H9 (cell line): ENCODE measurements around the gene KLK13. TPM values are rescaled to one million over a fixed set of nuclear protein-coding genes. Genes with fewer than 3 reads are reported as not detected.

Experiments
- DNase-seq: peaks from one replicate; pipeline ENCODE4 v3.0.0-alpha.2; 2017
- H2AFZ ChIP-seq: one replicate; pipeline ENCODE4 v1.6.1; 2013; ENCODE audit warnings: mild to moderate bottlenecking, low read length, control low read depth, moderate library complexity
- H2AK5ac ChIP-seq: 2 replicates; pipeline ENCODE4 v1.6.1; 2013; ENCODE audit warnings: low read length, control low read depth, mixed read lengths; ENCODE audit not compliant: insufficient read length
- H2BK120ac ChIP-seq: one replicate; pipeline ENCODE4 v1.6.1; 2013; ENCODE audit warnings: low read depth, mild to moderate bottlenecking, low read length, control low read depth, inconsistent platforms; ENCODE audit not compliant: poor library complexity, severe bottlenecking
- H2BK12ac ChIP-seq: 2 replicates; pipeline ENCODE4 v1.6.1; 2013; ENCODE audit warnings: low read length, control low read depth, mixed read lengths, low read depth; ENCODE audit not compliant: insufficient read length
- H2BK15ac ChIP-seq: 2 replicates; pipeline ENCODE4 v1.6.1; 2013; ENCODE audit warnings: low read depth, low read length, control low read depth
- H2BK20ac ChIP-seq: one replicate; pipeline ENCODE4 v1.6.1; 2013; ENCODE audit warnings: low read depth, mild to moderate bottlenecking, low read length, control low read depth, inconsistent platforms; ENCODE audit not compliant: poor library complexity, severe bottlenecking
- H2BK5ac ChIP-seq: 2 replicates; pipeline ENCODE4 v1.6.1; 2013; ENCODE audit warnings: low read length, control low read depth, mixed read lengths; ENCODE audit not compliant: insufficient read length
- H3K14ac ChIP-seq: 2 replicates; pipeline ENCODE4 v1.6.1; 2013; ENCODE audit warnings: low read length, control low read depth; ENCODE audit not compliant: insufficient read depth
- H3K18ac ChIP-seq: 2 replicates; pipeline ENCODE4 v1.6.1; 2013; ENCODE audit warnings: low read depth, mild to moderate bottlenecking, mixed read lengths, low read length, control low read depth; ENCODE audit not compliant: insufficient read length
- H3K23ac ChIP-seq: 2 replicates; pipeline ENCODE4 v1.6.1; 2013; ENCODE audit warnings: low read length, control low read depth, mixed read lengths, low read depth; ENCODE audit not compliant: insufficient read length
- H3K23me2 ChIP-seq: 2 replicates; pipeline ENCODE4 v1.6.1; 2013; ENCODE audit warnings: low read depth, mild to moderate bottlenecking, mixed read lengths, low read length, control low read depth; ENCODE audit not compliant: insufficient read length, poor library complexity, severe bottlenecking
- H3K27ac ChIP-seq: 2 replicates; pipeline ENCODE4 v1.5.1; 2013; ENCODE audit warnings: low read length, control low read depth, mixed read lengths, low read depth; ENCODE audit not compliant: insufficient read length
- H3K27me3 ChIP-seq: 2 replicates; pipeline ENCODE4 v1.6.1; 2013; ENCODE audit warnings: low read length, control low read depth, inconsistent platforms; ENCODE audit not compliant: insufficient read depth
- H3K4ac ChIP-seq: 2 replicates; pipeline ENCODE4 v1.6.1; 2013; ENCODE audit warnings: low read depth, mild to moderate bottlenecking, control low read depth, inconsistent platforms, low read length, moderate library complexity
- H3K4me1 ChIP-seq: 2 replicates; pipeline ENCODE4 v1.6.1; 2013; ENCODE audit warnings: low read length, control low read depth, inconsistent platforms; ENCODE audit not compliant: insufficient read depth
- H3K4me2 ChIP-seq: 2 replicates; pipeline ENCODE4 v1.6.1; 2013; ENCODE audit warnings: low read length, control low read depth, mixed read lengths; ENCODE audit not compliant: insufficient read length, insufficient read depth
- H3K56ac ChIP-seq: 2 replicates; pipeline ENCODE4 v1.6.1; 2013; ENCODE audit warnings: low read depth, mild to moderate bottlenecking, mixed read lengths, low read length, control low read depth; ENCODE audit not compliant: insufficient read length
- H3K79me1 ChIP-seq: 2 replicates; pipeline ENCODE4 v1.6.1; 2013; ENCODE audit warnings: low read depth, mild to moderate bottlenecking, moderate library complexity, low read length, control low read depth, inconsistent platforms; ENCODE audit not compliant: insufficient read depth, poor library complexity, severe bottlenecking
- H3K79me2 ChIP-seq: 2 replicates; pipeline ENCODE4 v1.6.1; 2013; ENCODE audit warnings: low read length, control low read depth, inconsistent platforms; ENCODE audit not compliant: insufficient read depth
- H3K9ac ChIP-seq: 2 replicates; pipeline ENCODE4 v1.6.1; 2013; ENCODE audit warnings: low read length, control low read depth, mixed read lengths; ENCODE audit not compliant: insufficient read length; ENCODE audit errors: extremely low read depth
- H3K9me3 ChIP-seq: one replicate; pipeline ENCODE4 v1.6.1; 2013; ENCODE audit warnings: low read depth, low read length, inconsistent platforms; ENCODE audit not compliant: control insufficient read depth
- H3T11ph ChIP-seq: one replicate; pipeline ENCODE4 v1.6.1; 2013; ENCODE audit warnings: mild to moderate bottlenecking, low read length, control low read depth, inconsistent platforms
- H4K20me1 ChIP-seq: one replicate; pipeline ENCODE4 v1.6.1; 2013; ENCODE audit not compliant: control insufficient read depth, insufficient read length, insufficient read depth
- H4K5ac ChIP-seq: 2 replicates; pipeline ENCODE4 v1.6.1; 2013; ENCODE audit warnings: low read depth, mild to moderate bottlenecking, mixed read lengths, low read length, control low read depth; ENCODE audit not compliant: insufficient read length
- H4K8ac ChIP-seq: replicated peaks from 2 replicates; pipeline ENCODE4 v1.6.1; 2013; ENCODE audit warnings: low read length, control low read depth, mixed read lengths, low read depth; ENCODE audit not compliant: insufficient read length
- H4K91ac ChIP-seq: 2 replicates; pipeline ENCODE4 v1.6.1; 2013; ENCODE audit warnings: low read depth, mild to moderate bottlenecking, moderate library complexity, mixed read lengths, low read length, control low read depth; ENCODE audit not compliant: insufficient read length
- H3K27ac Mint-ChIP-seq, 3 experiments: 2 replicates in 2 of 3; 3 replicates in 1 of 3; pipeline ENCODE4 v1.8.0; 2020 to 2021; ENCODE audit warnings: mixed read lengths in 3 of 3, mild to moderate bottlenecking in 1 of 3, moderate library complexity in 1 of 3
- H3K27me3 Mint-ChIP-seq: 2 replicates; pipeline ENCODE4 v1.8.0; 2021; ENCODE audit warnings: low read depth, mild to moderate bottlenecking, moderate library complexity, mixed read lengths
- H3K36me3 Mint-ChIP-seq, 3 experiments: 2 replicates in 2 of 3; 3 replicates in 1 of 3; pipeline ENCODE4 v1.8.0; 2020 to 2021; ENCODE audit warnings: low read depth in 3 of 3, mixed read lengths in 3 of 3; ENCODE audit not compliant: insufficient read depth in 1 of 3
- H3K4me1 Mint-ChIP-seq, 2 experiments: 2 replicates each; pipeline ENCODE4 v1.8.0; 2020; ENCODE audit warnings: mixed read lengths in 2 of 2
- H3K4me3 Mint-ChIP-seq, 2 experiments: 2 replicates in 1 of 2; 3 replicates in 1 of 2; pipeline ENCODE4 v1.8.0; 2020 to 2021; ENCODE audit warnings: mild to moderate bottlenecking in 2 of 2, mixed read lengths in 2 of 2, moderate library complexity in 1 of 2
- H3K9me3 Mint-ChIP-seq, 2 experiments: 2 replicates in 1 of 2; 3 replicates in 1 of 2; pipeline ENCODE4 v1.8.0; 2020; ENCODE audit warnings: mild to moderate bottlenecking in 2 of 2, mixed read lengths in 2 of 2, moderate library complexity in 1 of 2
- CTCF ChIP-seq: fragments of 200-600 bp; sonication (generic); conservative IDR thresholded peaks from 3 replicates; pipeline ENCODE4 v1.8.0; 2021; ENCODE audit warnings: antibody characterized with exemption, mild to moderate bottlenecking
- WGBS: extraction: QIAGEN DNeasy Blood & Tissue Kit; methylation state at CpG from one replicate; pipeline ENCODE4 v1.1.7; 2013; ENCODE audit warnings: missing lambda C conversion rate, low lambda C conversion rate, mixed read lengths; ENCODE audit not compliant: insufficient read length; ENCODE audit errors: extremely low coverage; 5-methylcytosine and 5-hydroxymethylcytosine counted together
- total RNA-seq: library from RNA; stranded (reverse); gene quantifications from 2 replicates; pipeline ENCODE4 v1.2.1, GENCODE V29; 2021

KLK13 gene
- total RNA-seq, 1 experiment from 2014 or later, result 4.2 TPM

- H3K79me1 ChIP-seq, result no peaks in the 10 kb centered on the region
- no peak within 1 kb of the TSS for H3K56ac ChIP-seq
- no peak within 1 kb of the TSS for H2AFZ ChIP-seq
- H3K27ac ChIP-seq, result no peak within 1 kb of the TSS
- Mint-ChIP-seq H3K27ac (peak within 1 kb of the TSS in 1 of 3 experiments; percentile 2; a peak in 2 of 7 replicates), H3K36me3 (peaks cover 0 to 2% (median 0%) of the 10 kb centered on the region in 3 experiments; a peak in 2 of 7 replicates), H3K27me3 (peaks cover 69% of the 10 kb centered on the region), H3K4me1 (peaks cover 17 to 33% of the 10 kb centered on the region in 2 experiments), H3K9me3 (peaks cover 0 to 13% of the 10 kb centered on the region in 2 experiments; a peak in 4 of 5 replicates), H3K4me3 (peak within 1 kb of the TSS; percentile 55 to 89)
- no peak for DNase-seq
- H4K20me1 ChIP-seq, result no peaks in the 10 kb centered on the region
- H3K9ac ChIP-seq, result no peak within 1 kb of the TSS
- TF ChIP-seq CTCF, result no peak
- no peak within 1 kb of the TSS for H2BK12ac ChIP-seq
- H3K4me1 ChIP-seq, result no peaks in the 10 kb centered on the region
- H3T11ph ChIP-seq, result no peak within 1 kb of the TSS
- no peak within 1 kb of the TSS for H4K91ac ChIP-seq
- H2BK15ac ChIP-seq, result no peak within 1 kb of the TSS
- peak within 1 kb of the TSS; percentile 79 for H3K4me2 ChIP-seq
- no peak within 1 kb of the TSS; the same call in 1 of the 2 replicates for H3K14ac ChIP-seq
- H3K18ac ChIP-seq, result no peak within 1 kb of the TSS
- no peak within 1 kb of the TSS for H3K4ac ChIP-seq
- no peaks in the 10 kb centered on the region for H3K9me3 ChIP-seq
- H2BK120ac ChIP-seq, result no peak within 1 kb of the TSS
- H2AK5ac ChIP-seq, result no peak within 1 kb of the TSS
- H4K5ac ChIP-seq, result no peak within 1 kb of the TSS
- H3K79me2 ChIP-seq, result no peaks in the 10 kb centered on the region
- WGBS, result no CpG with 5 or more reads among the region's 14 CpGs
- no peak within 1 kb of the TSS for H4K8ac ChIP-seq
- no peak within 1 kb of the TSS for H2BK20ac ChIP-seq
- no peaks in the 10 kb centered on the region; the same call in 1 of the 2 replicates for H3K27me3 ChIP-seq
- H3K23me2 ChIP-seq, result peaks cover 16% of the 10 kb centered on the region
- no peak within 1 kb of the TSS for H2BK5ac ChIP-seq
- H3K23ac ChIP-seq, result no peak within 1 kb of the TSS
These were observed 45.4 kb downstream of the KLK13 start, which contains the start of gene KLK10 for GRCh38 chr19:51019544-51019925. KLK10 (minus strand) TSS chr19:51019709; CDS start chr19:51019130, 579 bp downstream.
